SK-N-SH treated with all-trans-retinoic acid at 6 μM for 48 hours (cell line): ENCODE data around the gene ZNF423.

Source experiments
- ATAC-seq: fragments of 200-7000 bp; cut with Tn5 transposase; 3 replicates; pipeline ENCODE4 v1.9.1; 2020; ENCODE audit warnings: mild to moderate bottlenecking, moderate library complexity
- ARNTL ChIP-seq: fragments of 450-650 bp; formaldehyde crosslinking; IDR thresholded peaks from 2 replicates; pipeline ENCODE4 v1.5.0; 2020; ENCODE audit warnings: low read depth, mild to moderate bottlenecking, moderate library complexity, borderline replicate concordance
- BACH2 ChIP-seq: fragments of 250-450 bp; sonication (Bioruptor Pico); IDR thresholded peaks from 2 replicates; pipeline ENCODE4 v1.9.0; 2021; ENCODE audit warnings: mild to moderate bottlenecking, borderline replicate concordance
- CSDC2 ChIP-seq: fragments of 250-450 bp; sonication (Bioruptor Pico); IDR thresholded peaks from 2 replicates; pipeline ENCODE4 v1.5.0; 2020; ENCODE audit warnings: mild to moderate bottlenecking, moderate library complexity
- ESRRG ChIP-seq: fragments of 250-450 bp; sonication (Bioruptor Pico); IDR thresholded peaks from 2 replicates; pipeline ENCODE4 v1.6.1; 2021; ENCODE audit warnings: mild to moderate bottlenecking
- GLIS3 ChIP-seq: fragments of 250-450 bp; sonication (Bioruptor Pico); IDR thresholded peaks from 2 replicates; pipeline ENCODE4 v1.5.0; 2020; ENCODE audit warnings: mild to moderate bottlenecking, moderate library complexity
- ISL1 ChIP-seq: fragments of 250-450 bp; sonication (Bioruptor Pico); IDR thresholded peaks from 2 replicates; pipeline ENCODE4 v2.1.2; 2022; ENCODE audit warnings: mild to moderate bottlenecking, moderate library complexity
- OSR1 ChIP-seq: fragments of 250-450 bp; sonication (Bioruptor Pico); IDR thresholded peaks from 2 replicates; pipeline ENCODE4 v1.8.0; 2022; ENCODE audit warnings: moderate library complexity, mild to moderate bottlenecking, inconsistent platforms
- PPARA ChIP-seq: fragments of 250-450 bp; sonication (Bioruptor Pico); IDR thresholded peaks from 2 replicates; pipeline ENCODE4 v1.5.0; 2020; ENCODE audit warnings: mild to moderate bottlenecking, borderline replicate concordance
- RARB ChIP-seq: fragments of 250-450 bp; sonication (Bioruptor Pico); IDR thresholded peaks from 2 replicates; pipeline ENCODE4 v1.8.0; 2021; ENCODE audit warnings: mild to moderate bottlenecking, moderate library complexity
- SNAI2 ChIP-seq: fragments of 250-450 bp; sonication (Bioruptor Pico); IDR thresholded peaks from 2 replicates; pipeline ENCODE4 v1.5.0; 2020; ENCODE audit warnings: mild to moderate bottlenecking, moderate library complexity
- TCF4 ChIP-seq: fragments of 250-450 bp; sonication (Bioruptor Pico); IDR thresholded peaks from 2 replicates; pipeline ENCODE4 v1.8.0; 2021; ENCODE audit warnings: mild to moderate bottlenecking, moderate library complexity, borderline replicate concordance
- TOX ChIP-seq: fragments of 250-450 bp; sonication (Bioruptor Pico); IDR thresholded peaks from 2 replicates; pipeline ENCODE4 v1.8.0; 2021; ENCODE audit warnings: mild to moderate bottlenecking, moderate library complexity, borderline replicate concordance
- ZC3H10 ChIP-seq: fragments of 250-450 bp; sonication (Bioruptor Pico); IDR thresholded peaks from 2 replicates; pipeline ENCODE4 v1.5.1; 2021; ENCODE audit warnings: mild to moderate bottlenecking, moderate library complexity
- ZFP3 ChIP-seq: fragments of 250-450 bp; sonication (Bioruptor Pico); IDR thresholded peaks from 2 replicates; pipeline ENCODE4 v1.5.0; 2020; ENCODE audit warnings: mild to moderate bottlenecking, moderate library complexity
- ZFP30 ChIP-seq: fragments of 450-650 bp; formaldehyde crosslinking; IDR thresholded peaks from 2 replicates; pipeline ENCODE4 v1.5.0; 2022; ENCODE audit warnings: mild to moderate bottlenecking, moderate library complexity
- ZNF565 ChIP-seq: fragments of 450-650 bp; formaldehyde crosslinking; conservative IDR thresholded peaks from 2 replicates; pipeline ENCODE4 v1.5.0; 2020; ENCODE audit warnings: low read depth, mild to moderate bottlenecking, moderate library complexity
- ZNF70 ChIP-seq: fragments of 450-650 bp; formaldehyde crosslinking; IDR thresholded peaks from 2 replicates; pipeline ENCODE4 v1.5.0; 2020; ENCODE audit warnings: mild to moderate bottlenecking, moderate library complexity
- ZNF8 ChIP-seq: fragments of 450-650 bp; formaldehyde crosslinking; IDR thresholded peaks from 2 replicates; pipeline ENCODE4 v1.5.0; 2020; ENCODE audit warnings: mild to moderate bottlenecking, moderate library complexity
- TF ChIP-seq, protein P1 (sequence below): fragments of 250-450 bp; sonication (Bioruptor Pico); IDR thresholded peaks from 2 replicates; pipeline ENCODE4 v1.8.0; 2020; ENCODE audit warnings: mild to moderate bottlenecking, moderate library complexity, borderline replicate concordance
- TF ChIP-seq, protein P2 (sequence below): fragments of 250-450 bp; sonication (Bioruptor Pico); IDR thresholded peaks from 2 replicates; pipeline ENCODE4 v1.5.1; 2021; ENCODE audit warnings: mild to moderate bottlenecking, moderate library complexity
- TF ChIP-seq, protein P3 (sequence below): fragments of 250-450 bp; sonication (Bioruptor Pico); IDR thresholded peaks from 2 replicates; pipeline ENCODE4 v1.8.0; 2021; ENCODE audit warnings: low read depth, mild to moderate bottlenecking, moderate library complexity, borderline replicate concordance

ZNF423 gene

DNA sequence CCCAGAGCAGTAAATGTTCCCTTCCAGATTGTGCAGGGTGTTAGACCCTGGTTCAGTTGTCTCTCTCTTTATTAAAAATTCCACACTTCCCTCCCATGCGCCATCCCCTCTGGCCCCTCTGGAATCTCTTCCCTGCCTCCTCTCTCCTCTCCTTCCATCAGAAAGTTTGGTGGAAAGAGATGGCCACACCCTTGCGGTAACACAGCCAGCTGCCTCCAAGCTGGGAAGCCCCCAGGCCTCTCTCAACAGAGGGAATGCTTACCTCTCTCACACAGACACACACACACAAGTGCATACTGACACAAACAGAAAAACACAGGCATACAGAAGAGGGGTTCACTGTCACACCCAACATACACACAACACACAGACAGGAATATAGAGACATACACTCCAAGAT is 261.8 kb downstream of the ZNF423 start:
- TF ChIP-seq, protein P1, sequence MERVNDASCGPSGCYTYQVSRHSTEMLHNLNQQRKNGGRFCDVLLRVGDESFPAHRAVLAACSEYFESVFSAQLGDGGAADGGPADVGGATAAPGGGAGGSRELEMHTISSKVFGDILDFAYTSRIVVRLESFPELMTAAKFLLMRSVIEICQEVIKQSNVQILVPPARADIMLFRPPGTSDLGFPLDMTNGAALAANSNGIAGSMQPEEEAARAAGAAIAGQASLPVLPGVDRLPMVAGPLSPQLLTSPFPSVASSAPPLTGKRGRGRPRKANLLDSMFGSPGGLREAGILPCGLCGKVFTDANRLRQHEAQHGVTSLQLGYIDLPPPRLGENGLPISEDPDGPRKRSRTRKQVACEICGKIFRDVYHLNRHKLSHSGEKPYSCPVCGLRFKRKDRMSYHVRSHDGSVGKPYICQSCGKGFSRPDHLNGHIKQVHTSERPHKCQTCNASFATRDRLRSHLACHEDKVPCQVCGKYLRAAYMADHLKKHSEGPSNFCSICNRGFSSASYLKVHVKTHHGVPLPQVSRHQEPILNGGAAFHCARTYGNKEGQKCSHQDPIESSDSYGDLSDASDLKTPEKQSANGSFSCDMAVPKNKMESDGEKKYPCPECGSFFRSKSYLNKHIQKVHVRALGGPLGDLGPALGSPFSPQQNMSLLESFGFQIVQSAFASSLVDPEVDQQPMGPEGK (CRISPR knock-in tag), result no peak
- no peak for TF ChIP-seq ZC3H10 (CRISPR knock-in tag)
- no peak for ATAC-seq

DNA sequence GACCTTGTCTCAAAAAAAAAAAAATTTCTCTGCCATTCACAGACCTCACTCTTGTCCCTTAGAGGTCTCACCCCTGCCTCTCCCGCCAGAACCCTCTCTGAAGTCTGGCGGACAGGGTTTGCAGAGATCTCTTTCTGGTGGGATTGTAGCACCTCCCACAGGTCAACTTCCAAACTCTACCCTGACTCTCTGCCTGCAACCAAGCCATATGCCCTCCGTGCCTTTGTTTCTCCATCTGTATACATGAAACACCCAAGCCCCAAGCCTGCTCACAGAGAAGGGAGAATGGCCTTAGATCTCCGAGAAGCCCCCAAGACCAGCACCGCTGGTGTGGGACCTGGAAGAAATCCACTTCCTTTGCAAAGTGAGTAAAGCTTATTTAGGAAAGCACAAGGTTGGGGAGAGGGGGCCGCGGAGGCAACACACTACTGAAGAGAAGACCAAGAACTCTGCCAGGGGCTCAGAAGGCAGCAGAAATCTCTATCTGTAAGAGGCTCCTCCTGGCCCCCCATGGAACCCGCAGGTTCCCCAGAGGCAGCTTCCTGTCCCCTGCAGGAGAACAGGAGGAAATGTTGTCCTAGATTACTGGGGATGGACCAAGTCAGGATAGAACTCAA is 262.4 kb downstream of the ZNF423 start:
- TF ChIP-seq SNAI2, result no peak
- TF ChIP-seq, protein P2, sequence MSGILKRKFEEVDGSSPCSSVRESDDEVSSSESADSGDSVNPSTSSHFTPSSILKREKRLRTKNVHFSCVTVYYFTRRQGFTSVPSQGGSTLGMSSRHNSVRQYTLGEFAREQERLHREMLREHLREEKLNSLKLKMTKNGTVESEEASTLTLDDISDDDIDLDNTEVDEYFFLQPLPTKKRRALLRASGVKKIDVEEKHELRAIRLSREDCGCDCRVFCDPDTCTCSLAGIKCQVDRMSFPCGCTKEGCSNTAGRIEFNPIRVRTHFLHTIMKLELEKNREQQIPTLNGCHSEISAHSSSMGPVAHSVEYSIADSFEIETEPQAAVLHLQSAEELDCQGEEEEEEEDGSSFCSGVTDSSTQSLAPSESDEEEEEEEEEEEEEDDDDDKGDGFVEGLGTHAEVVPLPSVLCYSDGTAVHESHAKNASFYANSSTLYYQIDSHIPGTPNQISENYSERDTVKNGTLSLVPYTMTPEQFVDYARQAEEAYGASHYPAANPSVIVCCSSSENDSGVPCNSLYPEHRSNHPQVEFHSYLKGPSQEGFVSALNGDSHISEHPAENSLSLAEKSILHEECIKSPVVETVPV (CRISPR knock-in tag), result no peak
- TF ChIP-seq ESRRG (CRISPR knock-in tag), result no peak
- no peak for ATAC-seq

- ATAC-seq, result peak; percentile 75
- TF ChIP-seq ZNF70 (CRISPR knock-in tag), result no peak
- no peak for TF ChIP-seq RARB (CRISPR knock-in tag)
- TF ChIP-seq TOX (CRISPR knock-in tag), result no peak
- TF ChIP-seq ZFP3, result no peak
- TF ChIP-seq, protein P1 (CRISPR knock-in tag), result no peak
- TF ChIP-seq ZNF8 (CRISPR knock-in tag), result no peak
- TF ChIP-seq, protein P3, sequence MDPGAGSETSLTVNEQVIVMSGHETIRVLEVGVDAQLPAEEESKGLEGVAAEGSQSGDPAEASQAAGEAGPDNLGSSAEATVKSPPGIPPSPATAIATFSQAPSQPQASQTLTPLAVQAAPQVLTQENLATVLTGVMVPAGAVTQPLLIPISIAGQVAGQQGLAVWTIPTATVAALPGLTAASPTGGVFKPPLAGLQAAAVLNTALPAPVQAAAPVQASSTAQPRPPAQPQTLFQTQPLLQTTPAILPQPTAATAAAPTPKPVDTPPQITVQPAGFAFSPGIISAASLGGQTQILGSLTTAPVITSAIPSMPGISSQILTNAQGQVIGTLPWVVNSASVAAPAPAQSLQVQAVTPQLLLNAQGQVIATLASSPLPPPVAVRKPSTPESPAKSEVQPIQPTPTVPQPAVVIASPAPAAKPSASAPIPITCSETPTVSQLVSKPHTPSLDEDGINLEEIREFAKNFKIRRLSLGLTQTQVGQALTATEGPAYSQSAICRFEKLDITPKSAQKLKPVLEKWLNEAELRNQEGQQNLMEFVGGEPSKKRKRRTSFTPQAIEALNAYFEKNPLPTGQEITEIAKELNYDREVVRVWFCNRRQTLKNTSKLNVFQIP (CRISPR knock-in tag), result no peak
- TF ChIP-seq CSDC2 (CRISPR knock-in tag), result no peak
- no peak for TF ChIP-seq ARNTL (CRISPR knock-in tag)
- TF ChIP-seq ZFP30 (CRISPR knock-in tag), result no peak
- TF ChIP-seq OSR1 (CRISPR knock-in tag), result no peak
These were observed 263.1 kb downstream of the ZNF423 start for GRCh38 chr16:49592546-49593423.

- no peak for ATAC-seq
- TF ChIP-seq BACH2 (CRISPR knock-in tag), result no peak
These were observed 265.6 kb downstream of the ZNF423 start for GRCh38 chr16:49590166-49590871.

GRCh38 chr16:49589544-49590031 is 266.3 kb downstream of the ZNF423 start:
- TF ChIP-seq PPARA (CRISPR knock-in tag), result no peak
- no peak for TF ChIP-seq GLIS3 (CRISPR knock-in tag)
- TF ChIP-seq, protein P3 (CRISPR knock-in tag), result no peak
- TF ChIP-seq ARNTL (CRISPR knock-in tag), result no peak
- TF ChIP-seq ZNF565 (CRISPR knock-in tag), result no peak
- TF ChIP-seq, protein P1 (CRISPR knock-in tag), result no peak
- no peak for TF ChIP-seq ISL1 (CRISPR knock-in tag)
- no peak for TF ChIP-seq TCF4
- TF ChIP-seq, all 23 proteins: peak for 0
- no peak for ATAC-seq
